IMR-90 (cell line): ENCODE results near the gene CYP39A1. TPM values are rescaled to one million over a fixed set of nuclear protein-coding genes. Genes with fewer than 3 reads are reported as not detected.

Experiments
- ATAC-seq: fragments of 200-7000 bp; cut with Tn5 transposase; 2 replicates; pipeline ENCODE4 v1.9.1; 2020; ENCODE audit warnings: low read depth, mild to moderate bottlenecking, moderate library complexity
- BruUV-seq: library from RNA; stranded (reverse); fragments of 400-500 nt; replicated peaks from 2 replicates; lab custom pipeline; 2021; lab: Mats Ljungman, UMichigan
- CTCF ChIA-PET: fragments of 300-600 bp; formaldehyde crosslinking; extraction: SDS; loops from one replicate; lab custom pipeline; 2021; ENCODE audit warnings: antibody characterized with exemption; lab: Yijun Ruan, JAX
- POLR2A ChIA-PET: fragments of 300-600 bp; sonication (Branson Sonifier 250); formaldehyde crosslinking; loops from one replicate; lab custom pipeline; 2022; ENCODE audit warnings: antibody characterized with exemption; ENCODE audit not compliant: unreplicated experiment; lab: Charles Lee
- DNase-seq: peaks from one replicate; pipeline ENCODE4 v3.0.0; 2013
- H2AFZ ChIP-seq: replicated peaks from 2 replicates; pipeline ENCODE3; 2013; ENCODE audit warnings: low read length, mild to moderate bottlenecking; ENCODE audit not compliant: poor library complexity
- H2AK5ac ChIP-seq: 2 replicates; pipeline ENCODE4 v1.6.1; 2013; ENCODE audit warnings: low read depth, low read length, inconsistent platforms
- H2AK9ac ChIP-seq: replicated peaks from 2 replicates; pipeline ENCODE3; 2013; ENCODE audit warnings: mild to moderate bottlenecking, low read depth, low read length, moderate library complexity; ENCODE audit not compliant: poor library complexity
- H2BK120ac ChIP-seq: 2 replicates; pipeline ENCODE4 v1.6.1; 2013; ENCODE audit warnings: low read depth, low read length, inconsistent platforms
- H2BK15ac ChIP-seq: 3 replicates; pipeline ENCODE4 v1.6.1; 2013; ENCODE audit warnings: low read depth, low read length, inconsistent platforms
- H2BK20ac ChIP-seq: 2 replicates; pipeline ENCODE4 v1.6.1; 2013; ENCODE audit warnings: low read depth, mild to moderate bottlenecking, inconsistent platforms, low read length, moderate library complexity
- H2BK5ac ChIP-seq: 2 replicates; pipeline ENCODE4 v1.6.1; 2013; ENCODE audit warnings: mild to moderate bottlenecking, low read depth, low read length, inconsistent platforms; ENCODE audit not compliant: poor library complexity, severe bottlenecking
- H3K14ac ChIP-seq: replicated peaks from 2 replicates; pipeline ENCODE4 v1.6.1; 2013; ENCODE audit warnings: low read depth, low read length, inconsistent platforms
- H3K18ac ChIP-seq: 2 replicates; pipeline ENCODE4 v1.6.1; 2013; ENCODE audit warnings: low read depth, low read length, control low read depth
- H3K23ac ChIP-seq: 2 replicates; pipeline ENCODE4 v1.6.1; 2013; ENCODE audit warnings: low read depth, low read length, inconsistent platforms
- H3K27ac ChIP-seq: 2 replicates; pipeline ENCODE4 v1.5.1; 2013; ENCODE audit warnings: mild to moderate bottlenecking, control low read depth, low read length; ENCODE audit not compliant: insufficient read depth
- H3K27me3 ChIP-seq: 2 replicates; pipeline ENCODE4 v1.6.1; 2013; ENCODE audit warnings: low read length; ENCODE audit not compliant: control insufficient read depth, insufficient read depth
- H3K36me3 ChIP-seq: 2 replicates; pipeline ENCODE4 v1.6.1; 2013; ENCODE audit warnings: low read length, mixed read lengths; ENCODE audit not compliant: control insufficient read depth, insufficient read depth
- H3K4ac ChIP-seq: 2 replicates; pipeline ENCODE4 v1.6.1; 2013; ENCODE audit warnings: low read depth, low read length, inconsistent platforms
- H3K4me1 ChIP-seq: 2 replicates; pipeline ENCODE4 v1.6.1; 2013; ENCODE audit warnings: low read length, mixed read lengths; ENCODE audit not compliant: control insufficient read depth, insufficient read depth
- H3K4me2 ChIP-seq: 2 replicates; pipeline ENCODE4 v1.6.1; 2013; ENCODE audit warnings: low read depth, mild to moderate bottlenecking, control low read depth, low read length, moderate library complexity
- H3K4me3 ChIP-seq: 2 replicates; pipeline ENCODE4 v1.5.1; 2013; ENCODE audit warnings: low read depth, mild to moderate bottlenecking, control low read depth, low read length, moderate library complexity; ENCODE audit not compliant: insufficient read depth
- H3K56ac ChIP-seq: 2 replicates; pipeline ENCODE4 v1.6.1; 2013; ENCODE audit warnings: low read length, inconsistent platforms; ENCODE audit not compliant: insufficient read depth; ENCODE audit errors: extremely low read depth
- H3K79me1 ChIP-seq, 2 experiments: 2 replicates each; pipeline ENCODE4 v1.6.1; 2013; ENCODE audit warnings: low read length in 2 of 2, inconsistent platforms in 1 of 2, low read depth in 1 of 2
- H3K9ac ChIP-seq: 2 replicates; pipeline ENCODE4 v1.6.1; 2013; ENCODE audit warnings: low read depth, low read length, control low read depth
- H3K9me1 ChIP-seq: 2 replicates; pipeline ENCODE4 v1.6.1; 2013; ENCODE audit warnings: low read length, inconsistent platforms; ENCODE audit not compliant: insufficient read depth
- H3K9me3 ChIP-seq: 2 replicates; pipeline ENCODE4 v1.6.1; 2013; ENCODE audit warnings: low read length; ENCODE audit not compliant: control insufficient read depth, insufficient read depth
- H4K20me1 ChIP-seq: 2 replicates; pipeline ENCODE4 v1.6.1; 2013; ENCODE audit warnings: low read length, inconsistent platforms; ENCODE audit not compliant: insufficient read depth
- H4K5ac ChIP-seq: 2 replicates; pipeline ENCODE4 v1.6.1; 2013; ENCODE audit warnings: mild to moderate bottlenecking, low read depth, low read length, control low read depth
- H4K8ac ChIP-seq, 2 experiments: 2 replicates each; pipeline ENCODE4 v1.6.1; 2013; ENCODE audit warnings: low read depth in 2 of 2, low read length in 2 of 2, control low read depth in 1 of 2, inconsistent platforms in 1 of 2
- H4K91ac ChIP-seq: 2 replicates; pipeline ENCODE4 v1.6.1; 2013; ENCODE audit warnings: low read depth, low read length, inconsistent platforms; ENCODE audit not compliant: insufficient read depth
- RFX5 ChIP-seq: IDR thresholded peaks from 2 replicates; pipeline ENCODE4 v1.8.0; 2012; ENCODE audit warnings: low read depth, mild to moderate bottlenecking, low read length, moderate library complexity
- WGBS, 2 experiments: methylation state at CpG; one replicate each; pipeline versions ENCODE4 v1.1.5 to v1.1.7; 2013; ENCODE audit warnings: missing lambda C conversion rate in 2 of 2; ENCODE audit not compliant: insufficient read length in 1 of 2; ENCODE audit errors: extremely low coverage in 2 of 2; 5-methylcytosine and 5-hydroxymethylcytosine counted together
- dilution Hi-C: fragments of 300-500 bp; cut with HindIII; formaldehyde crosslinking; loops from one replicate; pipeline ENCODE4 v1.14.3; 2018; ENCODE audit warnings: low sequenced_read_pairs; ENCODE audit not compliant: unreplicated experiment
- in situ Hi-C: fragments of 300-500 bp; cut with MboI; formaldehyde crosslinking; loops from 3 replicates; pipeline ENCODE4 v1.14.3; 2019; ENCODE audit warnings: low sequenced_read_pairs, inconsistent platforms, mixed read lengths
- intact Hi-C: fragments of 100-400 bp; cut with micrococcal nuclease; formaldehyde crosslinking; loops from 2 replicates; pipeline ENCODE4 v1.10.0; 2022
- polyA plus RNA-seq, 3 experiments: library from polyadenylated mRNA; depleted of rRNA; stranded (reverse); fragments of >200 nt; gene quantifications; 2 replicates each; pipeline ENCODE4 v1.2.3, GENCODE V29; 2012; ENCODE audit warnings: low replicate concordance in 1 of 3
- total RNA-seq: library from RNA; depleted of rRNA; stranded (reverse); fragments of >200 nt; gene quantifications from 2 replicates; pipeline ENCODE4 v1.2.3, GENCODE V29; 2012

The CYP39A1 gene
- total and polyA plus RNA-seq, 2 of the 4 experiments (the other 2 are of a cell fraction) = 0.03 TPM; not detected in 1

GRCh38 chr6:46637933-46638332 is 14.7 kb downstream of the CYP39A1 start:
- H3K4me1 ChIP-seq = peaks cover 2% of the 10 kb centered on the region; the same call in 1 of the 2 replicates
- H4K5ac ChIP-seq = no peak overlapping the region
- no peak overlapping the region for H2AFZ ChIP-seq
- no peak for TF ChIP-seq RFX5
- no peak overlapping the region for H2BK5ac ChIP-seq
- dilution Hi-C loops = no loop called here
- ATAC-seq = no peak
- ChIA-PET CTCF (no interaction called here), POLR2A (no interaction called here)
- H2BK15ac ChIP-seq = no peak overlapping the region
- no peak overlapping the region for H4K8ac ChIP-seq
- no peak overlapping the region for H2AK5ac ChIP-seq
- H3K23ac ChIP-seq = no peak overlapping the region
- no peak overlapping the region for H4K91ac ChIP-seq
- H3K14ac ChIP-seq = no peak overlapping the region
- no peak overlapping the region for H3K56ac ChIP-seq
- no peaks in the 10 kb centered on the region for H3K36me3 ChIP-seq
- no peak overlapping the region for H3K4ac ChIP-seq
- no peak overlapping the region for H2AK9ac ChIP-seq
- H3K27me3 ChIP-seq = no peaks in the 10 kb centered on the region
- H3K4me3 ChIP-seq = no peak overlapping the region
- no peak overlapping the region for H3K18ac ChIP-seq
- intact Hi-C loops = no loop called here
- no peak overlapping the region for H3K4me2 ChIP-seq
- BruUV-seq = no TSS peak
- no peaks in the 10 kb centered on the region for H3K79me1 ChIP-seq
- no peak overlapping the region for H3K27ac ChIP-seq
- in situ Hi-C loops = no loop called here
- H3K9me1 ChIP-seq = no peaks in the 10 kb centered on the region
- H2BK120ac ChIP-seq = no peak overlapping the region
- no peak for DNase-seq
- no peaks in the 10 kb centered on the region for H3K9me3 ChIP-seq
- no peak overlapping the region for H2BK20ac ChIP-seq
- WGBS, 2 experiments = no CpG with 5 or more reads among the region's 1 CpG
- no peak overlapping the region for H3K9ac ChIP-seq
- no peaks in the 10 kb centered on the region for H4K20me1 ChIP-seq
